OCI-LY1 (cell line): ENCODE results near the gene PCK1.

Experiments used
- H2AFZ ChIP-seq: fragments of 200-600 bp; sonication (generic), shearing (Covaris generic); 2 replicates; pipeline ENCODE4 v1.6.0; 2014; ENCODE audit warnings: antibody characterized with exemption, mild to moderate bottlenecking, low read length
- H3F3A ChIP-seq: fragments of 200-600 bp; sonication (generic), shearing (Covaris generic); 2 replicates; pipeline ENCODE4 v1.6.0; 2014; ENCODE audit warnings: mild to moderate bottlenecking, antibody characterized with exemption, low read length, moderate library complexity; ENCODE audit not compliant: insufficient read depth
- H3K27ac ChIP-seq: fragments of 200-600 bp; sonication (generic); 2 replicates; pipeline ENCODE4 v1.5.1; 2014; ENCODE audit warnings: low read length, mixed run types, mild to moderate bottlenecking, low read depth; ENCODE audit not compliant: poor library complexity, severe bottlenecking
- H3K27me3 ChIP-seq: fragments of 200-600 bp; sonication (generic); 2 replicates; pipeline ENCODE4 v1.6.0; 2014; ENCODE audit warnings: antibody characterized with exemption, mild to moderate bottlenecking, low read length, moderate library complexity; ENCODE audit not compliant: insufficient read depth
- H3K36me3 ChIP-seq: fragments of 200-600 bp; sonication (generic); 2 replicates; pipeline ENCODE4 v1.6.1; 2014; ENCODE audit warnings: mild to moderate bottlenecking, antibody characterized with exemption, low read length, moderate library complexity, mixed read lengths; ENCODE audit not compliant: insufficient read depth
- H3K4me1 ChIP-seq: fragments of 200-600 bp; sonication (generic); 2 replicates; pipeline ENCODE4 v1.5.1; 2014; ENCODE audit warnings: mild to moderate bottlenecking, low read length, moderate library complexity; ENCODE audit not compliant: insufficient read depth, severe bottlenecking
- H3K4me2 ChIP-seq: fragments of 200-600 bp; sonication (generic), shearing (Covaris generic); 2 replicates; pipeline ENCODE4 v1.6.1; 2014; ENCODE audit warnings: low read length
- H3K4me3 ChIP-seq: fragments of 200-600 bp; sonication (generic); 2 replicates; pipeline ENCODE4 v1.5.1; 2014; ENCODE audit warnings: low read length, low read depth, mild to moderate bottlenecking, mixed read lengths; ENCODE audit not compliant: poor library complexity, severe bottlenecking
- H3K79me2 ChIP-seq: fragments of 200-600 bp; shearing (Covaris generic); 2 replicates; pipeline ENCODE4 v1.6.1; 2016; ENCODE audit warnings: mixed run types, low read length, mixed read lengths; ENCODE audit not compliant: insufficient read depth
- H3K9ac ChIP-seq: fragments of 200-600 bp; sonication (generic), shearing (Covaris generic); 2 replicates; pipeline ENCODE4 v1.6.1; 2014; ENCODE audit warnings: mild to moderate bottlenecking, low read length, mixed read lengths
- H3K9me2 ChIP-seq: fragments of 200-600 bp; sonication (generic), shearing (Covaris generic); 2 replicates; pipeline ENCODE4 v1.6.1; 2014; ENCODE audit warnings: low read depth, mild to moderate bottlenecking, low read length, mixed read lengths
- H3K9me3 ChIP-seq: fragments of 200-600 bp; shearing (Covaris generic); 2 replicates; pipeline ENCODE4 v1.6.1; 2014; ENCODE audit warnings: low read length, mixed read lengths
- H4K20me1 ChIP-seq: fragments of 200-600 bp; sonication (generic), shearing (Covaris generic); 2 replicates; pipeline ENCODE4 v1.6.0; 2016; ENCODE audit warnings: mild to moderate bottlenecking, low read length; ENCODE audit not compliant: insufficient read depth
- EZH2 ChIP-seq: fragments of 200-600 bp; sonication (generic), shearing (Covaris generic); IDR thresholded peaks from 2 replicates; pipeline ENCODE4 v1.8.0; 2017; ENCODE audit warnings: borderline replicate concordance, mixed run types, mild to moderate bottlenecking, antibody characterized with exemption, low read length, moderate library complexity, mixed read lengths
- TF ChIP-seq, protein P1 (sequence below): fragments of 200-600 bp; sonication (generic), shearing (Covaris generic); IDR thresholded peaks from 2 replicates; pipeline ENCODE4 v1.5.1; 2017; ENCODE audit warnings: mild to moderate bottlenecking, antibody characterized with exemption, low read length, moderate library complexity, mixed read lengths

The PCK1 gene

DNA sequence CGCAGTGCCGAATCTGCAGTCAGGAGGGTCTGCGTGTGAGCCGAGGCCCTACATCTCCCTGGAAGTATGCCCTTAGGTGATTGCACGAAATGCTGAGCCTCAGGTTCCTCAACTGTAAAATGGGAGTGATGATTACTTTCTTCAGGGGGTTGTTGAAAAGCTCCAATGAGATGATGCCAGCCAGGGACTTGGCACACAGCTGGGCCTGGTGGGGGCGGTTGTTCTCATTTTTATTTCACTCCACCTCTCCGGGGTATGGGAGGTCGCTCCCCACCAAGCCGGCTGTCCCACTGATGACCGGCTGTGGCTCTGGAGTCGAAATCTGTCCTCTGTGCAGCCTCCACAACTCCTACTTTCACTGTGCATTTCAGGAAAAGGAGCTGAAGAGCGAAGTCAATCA lies 8.1 kb downstream of the PCK1 start:
- Histone ChIP-seq H2AFZ (no peak overlapping the region), H4K20me1 (no peaks in the 10 kb centered on the region), H3K4me3 (no peak overlapping the region), H3K9ac (no peak overlapping the region), H3K27ac (no peak overlapping the region), H3K4me2 (no peak overlapping the region), H3K27me3 (0 out of 2 replicates have a peak, but pooled peaks cover 4% of the 10 kb centered on the region), H3K79me2 (no peaks in the 10 kb centered on the region), H3K9me2 (no peaks in the 10 kb centered on the region), H3K36me3 (no peaks in the 10 kb centered on the region), H3F3A (no peaks in the 10 kb centered on the region), H3K4me1 (no peaks in the 10 kb centered on the region), H3K9me3 (no peaks in the 10 kb centered on the region)
- TF ChIP-seq EZH2: no peak
- TF ChIP-seq, protein P1, sequence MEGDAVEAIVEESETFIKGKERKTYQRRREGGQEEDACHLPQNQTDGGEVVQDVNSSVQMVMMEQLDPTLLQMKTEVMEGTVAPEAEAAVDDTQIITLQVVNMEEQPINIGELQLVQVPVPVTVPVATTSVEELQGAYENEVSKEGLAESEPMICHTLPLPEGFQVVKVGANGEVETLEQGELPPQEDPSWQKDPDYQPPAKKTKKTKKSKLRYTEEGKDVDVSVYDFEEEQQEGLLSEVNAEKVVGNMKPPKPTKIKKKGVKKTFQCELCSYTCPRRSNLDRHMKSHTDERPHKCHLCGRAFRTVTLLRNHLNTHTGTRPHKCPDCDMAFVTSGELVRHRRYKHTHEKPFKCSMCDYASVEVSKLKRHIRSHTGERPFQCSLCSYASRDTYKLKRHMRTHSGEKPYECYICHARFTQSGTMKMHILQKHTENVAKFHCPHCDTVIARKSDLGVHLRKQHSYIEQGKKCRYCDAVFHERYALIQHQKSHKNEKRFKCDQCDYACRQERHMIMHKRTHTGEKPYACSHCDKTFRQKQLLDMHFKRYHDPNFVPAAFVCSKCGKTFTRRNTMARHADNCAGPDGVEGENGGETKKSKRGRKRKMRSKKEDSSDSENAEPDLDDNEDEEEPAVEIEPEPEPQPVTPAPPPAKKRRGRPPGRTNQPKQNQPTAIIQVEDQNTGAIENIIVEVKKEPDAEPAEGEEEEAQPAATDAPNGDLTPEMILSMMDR: no peak

DNA sequence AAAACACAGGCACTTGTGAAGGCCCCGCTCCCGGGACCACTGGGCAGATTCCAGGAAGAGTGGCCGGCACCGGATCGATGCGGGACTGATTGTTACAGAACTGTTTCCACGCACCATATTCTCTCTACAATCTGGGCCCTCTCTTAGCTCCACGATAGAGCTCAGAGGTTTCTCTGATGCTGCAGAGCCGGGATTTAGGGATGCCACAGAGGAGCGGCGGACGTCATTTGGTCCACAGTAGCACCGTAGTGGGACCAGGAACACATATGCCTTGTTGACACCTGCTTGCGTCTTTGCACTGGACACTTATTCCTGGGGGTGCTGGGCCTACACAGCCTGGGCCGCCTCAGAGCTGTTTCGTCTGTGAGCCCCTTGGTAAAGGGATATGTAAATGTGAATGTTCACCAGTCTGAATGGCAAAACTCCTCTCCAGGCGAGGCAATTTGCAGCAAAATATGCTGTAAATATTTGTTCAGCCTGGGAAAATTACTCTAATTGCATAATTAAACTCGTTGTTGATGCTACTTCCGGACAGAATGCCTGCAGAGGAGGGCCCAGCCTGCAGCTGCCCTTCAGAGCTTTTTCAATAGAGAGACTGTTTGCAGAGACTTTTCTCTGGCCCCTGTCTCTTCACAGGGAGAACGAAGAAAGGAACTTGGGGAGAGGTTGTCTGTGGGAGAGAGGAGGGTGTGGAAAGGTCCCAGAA lies 9.4 kb downstream of the PCK1 start:
- no peaks in the 10 kb centered on the region for H3K4me1 ChIP-seq
- no peak overlapping the region for H3K4me2 ChIP-seq
- H3K9ac ChIP-seq: no peak overlapping the region
- no peaks in the 10 kb centered on the region for H4K20me1 ChIP-seq
- H3K4me3 ChIP-seq: no peak overlapping the region
- no peaks in the 10 kb centered on the region for H3K9me3 ChIP-seq
- H3K79me2 ChIP-seq: no peaks in the 10 kb centered on the region
- 0 out of 2 replicates have a peak, but pooled peaks cover 5% of the 10 kb centered on the region for H3K27me3 ChIP-seq
- H3F3A ChIP-seq: no peaks in the 10 kb centered on the region
- no peaks in the 10 kb centered on the region for H3K36me3 ChIP-seq
- no peak for TF ChIP-seq EZH2
- TF ChIP-seq, protein P1: no peak
- H2AFZ ChIP-seq: no peak overlapping the region
- H3K9me2 ChIP-seq: no peaks in the 10 kb centered on the region
- no peak overlapping the region for H3K27ac ChIP-seq

DNA sequence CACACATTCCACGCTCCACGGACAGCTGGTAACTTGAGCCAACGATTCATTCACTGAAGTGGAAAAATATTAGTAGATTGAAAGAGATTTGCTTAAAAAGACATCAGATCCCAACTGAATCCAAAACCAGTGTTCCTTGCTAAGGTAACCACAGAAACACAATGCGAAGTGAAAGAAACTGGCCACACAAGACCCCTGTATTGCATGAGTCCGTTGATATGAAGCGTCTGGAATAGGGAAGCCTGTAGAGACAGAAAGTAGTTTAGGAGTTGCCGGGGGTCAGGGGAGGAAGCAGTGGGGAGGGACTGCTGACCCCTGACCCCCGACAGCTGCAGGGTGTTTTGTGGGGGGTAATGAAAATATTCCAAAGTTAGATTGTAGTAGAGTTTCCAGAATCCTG lies 10.0 kb downstream of the PCK1 start:
- TF ChIP-seq, protein P1: no peak
- TF ChIP-seq EZH2: no peak
- H3K27me3 ChIP-seq: 0 out of 2 replicates have a peak, but pooled peaks cover 3% of the 10 kb centered on the region

More for the DNA sequence above, 10.0 kb downstream of the PCK1 start:
- no peaks in the 10 kb centered on the region for H3K9me3 ChIP-seq
- no peak overlapping the region for H2AFZ ChIP-seq
- no peak overlapping the region for H3K27ac ChIP-seq
- no peak overlapping the region for H3K9ac ChIP-seq
- H3K4me2 ChIP-seq: no peak overlapping the region
- H3K36me3 ChIP-seq: no peaks in the 10 kb centered on the region
- H3K79me2 ChIP-seq: no peaks in the 10 kb centered on the region
- no peaks in the 10 kb centered on the region for H4K20me1 ChIP-seq
- H3F3A ChIP-seq: no peaks in the 10 kb centered on the region
- no peaks in the 10 kb centered on the region for H3K4me1 ChIP-seq
- no peaks in the 10 kb centered on the region for H3K9me2 ChIP-seq
- H3K4me3 ChIP-seq: no peak overlapping the region
